ENCODE results near the gene ADI1. TPM values are rescaled to one million over a fixed set of nuclear protein-coding genes. Genes with fewer than 3 reads are reported as not detected.

The ADI1 gene
- total RNA-seq, 2 donors from 2014 or later: 83.2 to 83.5 TPM

DNA sequence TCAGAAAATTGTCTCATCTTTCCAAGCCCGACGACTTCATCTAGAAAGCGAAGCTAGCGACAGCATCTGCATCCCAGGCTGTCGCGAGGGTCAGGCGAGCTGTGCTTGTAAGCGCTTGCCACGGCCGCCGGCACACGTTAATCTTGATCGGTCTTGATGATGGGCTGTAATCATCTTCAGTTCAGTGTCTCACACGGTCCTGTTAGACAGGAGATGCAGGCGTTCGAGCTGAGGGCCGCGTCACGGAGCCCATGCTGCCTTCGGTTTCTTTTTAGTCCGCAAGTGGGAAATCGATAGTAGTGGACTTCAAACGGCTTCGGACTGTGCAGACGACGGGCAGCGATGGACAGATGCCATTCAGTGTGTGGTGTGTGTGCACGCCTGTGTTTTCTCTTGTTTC, 43.6 kb downstream of the ADI1 start:
- Histone ChIP-seq H3K4me1 (no peaks in the 10 kb centered on the region), H3K27me3 (no peaks in the 10 kb centered on the region), H3K27ac (no peak overlapping the region), H3K9ac (ENCODE audit: low read depth in 2 of 2, low read length in 2 of 2) (no peak overlapping the region), H3K4me3 (no peak overlapping the region), H3K36me3 (peaks cover 13% of the 10 kb centered on the region), H3K9me3 (no peaks in the 10 kb centered on the region)
- intact Hi-C loops (cut with DNase I): no loop called here
- TF ChIP-seq, protein P1, sequence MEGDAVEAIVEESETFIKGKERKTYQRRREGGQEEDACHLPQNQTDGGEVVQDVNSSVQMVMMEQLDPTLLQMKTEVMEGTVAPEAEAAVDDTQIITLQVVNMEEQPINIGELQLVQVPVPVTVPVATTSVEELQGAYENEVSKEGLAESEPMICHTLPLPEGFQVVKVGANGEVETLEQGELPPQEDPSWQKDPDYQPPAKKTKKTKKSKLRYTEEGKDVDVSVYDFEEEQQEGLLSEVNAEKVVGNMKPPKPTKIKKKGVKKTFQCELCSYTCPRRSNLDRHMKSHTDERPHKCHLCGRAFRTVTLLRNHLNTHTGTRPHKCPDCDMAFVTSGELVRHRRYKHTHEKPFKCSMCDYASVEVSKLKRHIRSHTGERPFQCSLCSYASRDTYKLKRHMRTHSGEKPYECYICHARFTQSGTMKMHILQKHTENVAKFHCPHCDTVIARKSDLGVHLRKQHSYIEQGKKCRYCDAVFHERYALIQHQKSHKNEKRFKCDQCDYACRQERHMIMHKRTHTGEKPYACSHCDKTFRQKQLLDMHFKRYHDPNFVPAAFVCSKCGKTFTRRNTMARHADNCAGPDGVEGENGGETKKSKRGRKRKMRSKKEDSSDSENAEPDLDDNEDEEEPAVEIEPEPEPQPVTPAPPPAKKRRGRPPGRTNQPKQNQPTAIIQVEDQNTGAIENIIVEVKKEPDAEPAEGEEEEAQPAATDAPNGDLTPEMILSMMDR (IDR thresholded peaks at IDR 0.05): no peak
- no peak for DNase-seq

DNA sequence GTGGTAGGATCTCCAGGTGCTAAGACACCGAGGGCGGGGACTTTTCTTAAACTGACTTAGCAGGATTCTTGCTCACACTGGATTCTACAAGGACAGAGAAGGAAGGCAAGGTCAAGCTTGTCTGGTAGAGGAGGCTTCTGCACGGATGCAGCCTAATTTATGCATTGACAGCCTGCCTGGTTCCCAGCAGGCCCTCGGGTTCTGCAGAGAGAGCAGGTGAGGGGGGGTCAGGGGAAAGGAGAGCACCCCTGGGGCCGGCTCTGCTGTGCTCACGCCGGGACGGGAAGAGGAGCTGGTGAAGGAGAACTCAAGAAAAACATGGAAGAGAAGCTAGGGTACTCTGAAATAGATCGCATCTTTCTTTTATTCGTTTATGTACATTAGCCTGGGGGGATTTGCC, 46.4 kb downstream of the ADI1 start:
- no peaks in the 10 kb centered on the region for H3K4me1 ChIP-seq
- DNase-seq: no peak
- H3K9me3 ChIP-seq: no peaks in the 10 kb centered on the region
- intact Hi-C loops (cut with DNase I): no loop called here
- H3K36me3 ChIP-seq: peaks cover 8% of the 10 kb centered on the region
- no peak overlapping the region for H3K4me3 ChIP-seq
- H3K27ac ChIP-seq: no peak overlapping the region
- TF ChIP-seq, protein P1 (IDR thresholded peaks at IDR 0.05): no peak
- no peaks in the 10 kb centered on the region for H3K27me3 ChIP-seq
- H3K9ac ChIP-seq (ENCODE audit: low read depth in 2 of 2, low read length in 2 of 2): no peak overlapping the region

- Histone ChIP-seq H3K4me3 (no peak overlapping the region), H3K36me3 (peaks cover 8% of the 10 kb centered on the region), H3K27ac (no peak overlapping the region), H3K27me3 (no peaks in the 10 kb centered on the region), H3K9ac (ENCODE audit: low read depth in 2 of 2, low read length in 2 of 2) (no peak overlapping the region), H3K9me3 (no peaks in the 10 kb centered on the region), H3K4me1 (no peaks in the 10 kb centered on the region)
- DNase-seq: no peak
- intact Hi-C loops (cut with DNase I): no loop called here
- TF ChIP-seq, protein P1 (IDR thresholded peaks at IDR 0.05): no peak
Measured at GRCh38 chr2:3472296-3472695, 47.0 kb downstream of the ADI1 start.

DNA sequence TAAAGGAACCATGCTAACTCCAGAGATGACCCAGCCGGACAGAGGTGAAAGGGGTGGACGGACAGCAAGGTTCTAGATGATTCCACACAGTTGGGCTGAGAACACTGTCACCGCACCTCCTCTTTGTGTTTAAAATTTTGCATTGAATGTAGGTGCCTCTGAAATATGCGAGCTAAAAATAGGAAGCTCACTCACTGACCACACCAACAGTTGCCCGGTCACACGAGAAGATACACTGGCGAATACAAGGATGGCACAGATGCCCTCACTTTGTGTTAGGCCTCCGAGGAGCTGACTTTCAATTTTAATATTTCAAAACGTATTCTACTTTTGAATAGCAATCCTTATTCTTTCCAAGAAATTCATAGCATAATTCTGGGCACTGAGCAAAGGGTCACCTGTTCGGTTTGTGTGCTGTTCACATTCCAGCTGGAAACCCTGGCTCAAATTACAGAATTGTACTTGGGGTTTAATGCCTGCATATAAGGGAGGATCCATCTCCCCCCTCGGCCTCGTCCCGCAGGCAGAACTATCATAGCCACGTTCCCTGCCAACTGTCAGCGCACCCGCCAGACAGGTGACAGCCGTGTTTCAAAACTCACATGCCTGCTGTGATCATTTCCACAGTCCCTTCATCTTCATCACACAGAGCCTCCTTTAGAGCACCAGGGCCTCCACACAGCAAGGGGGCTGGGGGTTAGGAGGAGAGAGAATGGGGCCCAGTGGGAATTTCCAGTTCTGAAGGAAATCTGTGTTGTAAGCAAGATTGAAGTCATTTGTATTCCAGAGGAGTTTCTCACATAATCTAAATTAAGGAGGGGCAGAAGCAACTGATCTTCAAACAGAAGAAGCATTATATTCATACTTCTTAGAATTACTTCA, 48.2 kb downstream of the ADI1 start:
- no peaks in the 10 kb centered on the region for H3K9me3 ChIP-seq
- intact Hi-C loops (cut with DNase I): no loop called here
- TF ChIP-seq, protein P1 (IDR thresholded peaks at IDR 0.05): no peak
- DNase-seq: no peak
- H3K27me3 ChIP-seq: no peaks in the 10 kb centered on the region
- H3K36me3 ChIP-seq: peaks cover 8% of the 10 kb centered on the region
- H3K4me3 ChIP-seq: no peak overlapping the region
- H3K9ac ChIP-seq (ENCODE audit: low read depth in 2 of 2, low read length in 2 of 2): no peak overlapping the region
- no peak overlapping the region for H3K27ac ChIP-seq
- H3K4me1 ChIP-seq: no peaks in the 10 kb centered on the region

GRCh38 chr2:3470166-3470651, 49.1 kb downstream of the ADI1 start:
- H3K4me3 ChIP-seq: no peak overlapping the region
- intact Hi-C loops (cut with DNase I): no loop called here

More at GRCh38 chr2:3470166-3470651, 49.1 kb downstream of the ADI1 start:
- H3K4me1 ChIP-seq: no peaks in the 10 kb centered on the region
- DNase-seq: no peak
- H3K27me3 ChIP-seq: no peaks in the 10 kb centered on the region
- no peak overlapping the region for H3K27ac ChIP-seq
- no peaks in the 10 kb centered on the region for H3K9me3 ChIP-seq
- no peak overlapping the region for H3K9ac ChIP-seq (ENCODE audit: low read depth in 2 of 2, low read length in 2 of 2)
- TF ChIP-seq, protein P1 (IDR thresholded peaks at IDR 0.05): no peak
- peaks cover 8% of the 10 kb centered on the region for H3K36me3 ChIP-seq

All from colonic mucosa (tissue), 4 donors.